ENCODE results near the gene ODC1.
"Not testable (repeated sequence)": the region's sequence is repeated elsewhere in the genome, so short reads cannot be mapped to it uniquely, and the experiment has no call there.

Gene ODC1

GRCh38 chr2:10449838-10450691 lies 1.9 kb upstream of the ODC1 start:
- peak overlapping the region; percentile 85 for H3K4me3 Mint-ChIP-seq
- H3K27ac Mint-ChIP-seq: peak overlapping the region; percentile 85
- no peaks in the 10 kb centered on the region for H3K9me3 Mint-ChIP-seq
- H3K36me3 Mint-ChIP-seq (ENCODE audit: low read depth): peaks cover 17% of the 10 kb centered on the region
- no peaks in the 10 kb centered on the region for H3K27me3 Mint-ChIP-seq
- peaks cover 38% of the 10 kb centered on the region for H3K4me1 Mint-ChIP-seq (ENCODE audit: low read depth)

GRCh38 chr2:10449486-10449831 lies 1.3 kb upstream of the ODC1 start:
- H3K4me3 Mint-ChIP-seq: peak overlapping the region; percentile 85
- H3K27me3 Mint-ChIP-seq: no peaks in the 10 kb centered on the region
- H3K9me3 Mint-ChIP-seq: no peaks in the 10 kb centered on the region
- H3K4me1 Mint-ChIP-seq (ENCODE audit: low read depth): peaks cover 44% of the 10 kb centered on the region
- H3K36me3 Mint-ChIP-seq (ENCODE audit: low read depth): peaks cover 23% of the 10 kb centered on the region
- H3K27ac Mint-ChIP-seq: peak overlapping the region; percentile 85

GRCh38 chr2:10448576-10449485 lies 704 bp upstream of the ODC1 start:
- Mint-ChIP-seq H3K27me3 (no peaks in the 10 kb centered on the region), H3K4me1 (ENCODE audit: low read depth) (peaks cover 51% of the 10 kb centered on the region), H3K9me3 (no peaks in the 10 kb centered on the region), H3K27ac (peak overlapping the region; percentile 85), H3K4me3 (peak overlapping the region; percentile 85), H3K36me3 (ENCODE audit: low read depth) (peaks cover 29% of the 10 kb centered on the region)

- peaks cover 41% of the 10 kb centered on the region for H3K36me3 Mint-ChIP-seq (ENCODE audit: low read depth)
- H3K27me3 Mint-ChIP-seq: no peaks in the 10 kb centered on the region
- H3K4me1 Mint-ChIP-seq (ENCODE audit: low read depth): peaks cover 65% of the 10 kb centered on the region
- no peaks in the 10 kb centered on the region for H3K9me3 Mint-ChIP-seq
- H3K4me3 Mint-ChIP-seq: peak overlapping the region; percentile 94
- H3K27ac Mint-ChIP-seq: peak overlapping the region; percentile 97
Measured at GRCh38 chr2:10447300-10447894, 730 bp downstream of the ODC1 start.

- Mint-ChIP-seq H3K4me3 (peak overlapping the region; percentile 94), H3K36me3 (ENCODE audit: low read depth) (peaks cover 48% of the 10 kb centered on the region), H3K9me3 (no peaks in the 10 kb centered on the region), H3K27me3 (no peaks in the 10 kb centered on the region), H3K4me1 (ENCODE audit: low read depth) (peaks cover 73% of the 10 kb centered on the region), H3K27ac (peak overlapping the region; percentile 83)
Measured at GRCh38 chr2:10446631-10447030, 1.5 kb downstream of the ODC1 start.

GRCh38 chr2:10444463-10444862 lies 3.7 kb downstream of the ODC1 start:
- Mint-ChIP-seq H3K4me1 (ENCODE audit: low read depth) (peaks cover 66% of the 10 kb centered on the region), H3K4me3 (peak overlapping the region; percentile 94), H3K27ac (peak overlapping the region; percentile 92), H3K27me3 (no peaks in the 10 kb centered on the region), H3K9me3 (no peaks in the 10 kb centered on the region), H3K36me3 (ENCODE audit: low read depth) (peaks cover 69% of the 10 kb centered on the region)

- not testable (repeated sequence) for H3K27me3 Mint-ChIP-seq
- peak overlapping the region; percentile 17 for H3K4me3 Mint-ChIP-seq
Measured at GRCh38 chr2:10442469-10443126, 5.5 kb downstream of the ODC1 start.

GRCh38 chr2:10441948-10442347 lies 6.2 kb downstream of the ODC1 start:
- peak overlapping the region; percentile 17 for H3K4me3 Mint-ChIP-seq
- peaks cover 55% of the 10 kb centered on the region for H3K4me1 Mint-ChIP-seq (ENCODE audit: low read depth)
- peak overlapping the region; percentile 77 for H3K27ac Mint-ChIP-seq
- peaks cover 69% of the 10 kb centered on the region for H3K36me3 Mint-ChIP-seq (ENCODE audit: low read depth)
- H3K27me3 Mint-ChIP-seq: no peaks in the 10 kb centered on the region
- H3K9me3 Mint-ChIP-seq: no peaks in the 10 kb centered on the region

More at GRCh38 chr2:10442469-10443126, 5.5 kb downstream of the ODC1 start:
- Mint-ChIP-seq H3K4me1 (ENCODE audit: low read depth) (peaks cover 60% of the 10 kb centered on the region), H3K27ac (peak overlapping the region; percentile 77), H3K36me3 (ENCODE audit: low read depth) (peaks cover 75% of the 10 kb centered on the region)
- not testable (repeated sequence) for H3K9me3 Mint-ChIP-seq

- Mint-ChIP-seq H3K27me3 (no peaks in the 10 kb centered on the region), H3K4me3 (no peak overlapping the region), H3K4me1 (ENCODE audit: low read depth) (peaks cover 45% of the 10 kb centered on the region), H3K9me3 (no peaks in the 10 kb centered on the region), H3K36me3 (ENCODE audit: low read depth) (peaks cover 62% of the 10 kb centered on the region), H3K27ac (no peak overlapping the region)
Measured at GRCh38 chr2:10440736-10441135, 7.4 kb downstream of the ODC1 start.

GRCh38 chr2:10439971-10440370 lies 8.2 kb downstream of the ODC1 start:
- peaks cover 40% of the 10 kb centered on the region for H3K4me1 Mint-ChIP-seq (ENCODE audit: low read depth)
- no peak overlapping the region for H3K27ac Mint-ChIP-seq
- no peaks in the 10 kb centered on the region for H3K27me3 Mint-ChIP-seq
- H3K36me3 Mint-ChIP-seq (ENCODE audit: low read depth): peaks cover 57% of the 10 kb centered on the region
- no peak overlapping the region for H3K4me3 Mint-ChIP-seq
- no peaks in the 10 kb centered on the region for H3K9me3 Mint-ChIP-seq

- H3K27ac Mint-ChIP-seq: no peak overlapping the region
- H3K36me3 Mint-ChIP-seq (ENCODE audit: low read depth): peaks cover 51% of the 10 kb centered on the region
- no peaks in the 10 kb centered on the region for H3K9me3 Mint-ChIP-seq
- no peak overlapping the region for H3K4me3 Mint-ChIP-seq
- H3K27me3 Mint-ChIP-seq: no peaks in the 10 kb centered on the region
- H3K4me1 Mint-ChIP-seq (ENCODE audit: low read depth): peaks cover 36% of the 10 kb centered on the region
Measured at GRCh38 chr2:10439185-10439879, 8.8 kb downstream of the ODC1 start.

GRCh38 chr2:10438688-10439087 lies 9.4 kb downstream of the ODC1 start:
- H3K27ac Mint-ChIP-seq: no peak overlapping the region
- H3K9me3 Mint-ChIP-seq: no peaks in the 10 kb centered on the region
- peaks cover 30% of the 10 kb centered on the region for H3K4me1 Mint-ChIP-seq (ENCODE audit: low read depth)
- no peaks in the 10 kb centered on the region for H3K27me3 Mint-ChIP-seq
- H3K4me3 Mint-ChIP-seq: no peak overlapping the region
- H3K36me3 Mint-ChIP-seq (ENCODE audit: low read depth): peaks cover 44% of the 10 kb centered on the region

GRCh38 chr2:10437806-10438205 lies 10.3 kb downstream of the ODC1 start:
- H3K4me1 Mint-ChIP-seq (ENCODE audit: low read depth): peaks cover 27% of the 10 kb centered on the region
- H3K36me3 Mint-ChIP-seq (ENCODE audit: low read depth): peaks cover 35% of the 10 kb centered on the region
- H3K27ac Mint-ChIP-seq: no peak overlapping the region
- H3K27me3 Mint-ChIP-seq: peaks cover 7% of the 10 kb centered on the region
- no peak overlapping the region for H3K4me3 Mint-ChIP-seq
- no peaks in the 10 kb centered on the region for H3K9me3 Mint-ChIP-seq

GRCh38 chr2:10436583-10437110 lies 11.5 kb downstream of the ODC1 start:
- Mint-ChIP-seq H3K4me1 (ENCODE audit: low read depth) (peaks cover 18% of the 10 kb centered on the region), H3K27me3 (peaks cover 7% of the 10 kb centered on the region), H3K27ac (no peak overlapping the region), H3K36me3 (ENCODE audit: low read depth) (peaks cover 27% of the 10 kb centered on the region), H3K4me3 (no peak overlapping the region), H3K9me3 (no peaks in the 10 kb centered on the region)
